Choroid plexus epithelial cell (primary cell): Measurements from ENCODE around the gene EEF1B2.
"Not testable (repeated sequence)": the region's sequence is repeated elsewhere in the genome, so short reads cannot be mapped to it uniquely, and the experiment has no call there.

ENCODE experiments used
- DNase-seq: peaks from one replicate; pipeline ENCODE4 v3.0.0-alpha.2; 2010; ENCODE audit warnings: low read depth
- H3K4me3 ChIP-seq: 2 replicates; pipeline ENCODE4 v1.5.1; 2011; ENCODE audit warnings: low read depth, mild to moderate bottlenecking, control low read depth, low read length, moderate library complexity
- CTCF ChIP-seq: conservative IDR thresholded peaks from 2 replicates; pipeline ENCODE4 v1.5.1; 2011; ENCODE audit warnings: low read depth, mild to moderate bottlenecking, control low read depth, inconsistent platforms, low read length, moderate library complexity

The EEF1B2 gene

GRCh38 chr2:206154197-206154596 lies 5.5 kb upstream of the EEF1B2 start:
- TF ChIP-seq CTCF: peak; percentile 20
- H3K4me3 ChIP-seq: no peak overlapping the region
- DNase-seq: no peak

- not testable (repeated sequence) for DNase-seq, H3K4me3 ChIP-seq
Measured at GRCh38 chr2:206157014-206157413, 2.7 kb upstream of the EEF1B2 start.

- DNase-seq: peak; percentile 37
- no peak for TF ChIP-seq CTCF
- peak overlapping the region; percentile 97 for H3K4me3 ChIP-seq
Measured at GRCh38 chr2:206158563-206159345, 941 bp upstream of the EEF1B2 start.

DNA sequence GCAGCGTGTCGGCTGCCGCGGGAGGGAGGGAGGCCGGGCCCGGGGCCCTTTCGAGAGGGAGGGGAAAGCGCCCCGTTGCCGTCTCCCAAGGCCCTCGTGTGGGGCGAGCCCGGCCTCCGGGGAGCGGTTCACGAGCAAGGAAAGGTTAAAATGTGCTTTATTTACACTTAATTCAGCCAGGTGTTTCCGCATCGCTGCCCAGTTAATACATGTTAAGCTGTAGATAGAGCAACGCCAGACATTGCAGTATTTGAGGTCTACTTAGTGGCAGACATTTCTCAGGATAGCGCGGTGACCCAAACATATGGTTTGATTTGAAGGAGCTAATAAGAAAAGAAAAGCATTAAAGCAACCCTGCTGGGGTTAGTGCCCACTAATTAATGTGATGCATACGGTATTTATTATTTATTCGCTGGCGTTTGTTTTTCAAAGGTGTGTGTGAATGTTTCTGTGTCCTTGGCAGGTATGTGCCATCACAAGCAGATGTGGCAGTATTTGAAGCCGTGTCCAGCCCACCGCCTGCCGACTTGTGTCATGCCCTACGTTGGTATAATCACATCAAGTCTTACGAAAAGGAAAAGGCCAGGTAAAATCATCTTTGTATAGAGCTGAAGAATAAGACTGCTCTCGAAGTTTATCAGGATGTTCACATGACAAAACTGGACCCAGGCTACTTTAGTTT lies 571 bp downstream of the EEF1B2 start:
- TF ChIP-seq CTCF: no peak
- peak overlapping the region; percentile 97 for H3K4me3 ChIP-seq
- DNase-seq: peak; percentile 53

- peak overlapping the region; percentile 97 for H3K4me3 ChIP-seq
- DNase-seq: no peak
- no peak for TF ChIP-seq CTCF
Measured at GRCh38 chr2:206160807-206161179, 1.1 kb downstream of the EEF1B2 start.

DNA sequence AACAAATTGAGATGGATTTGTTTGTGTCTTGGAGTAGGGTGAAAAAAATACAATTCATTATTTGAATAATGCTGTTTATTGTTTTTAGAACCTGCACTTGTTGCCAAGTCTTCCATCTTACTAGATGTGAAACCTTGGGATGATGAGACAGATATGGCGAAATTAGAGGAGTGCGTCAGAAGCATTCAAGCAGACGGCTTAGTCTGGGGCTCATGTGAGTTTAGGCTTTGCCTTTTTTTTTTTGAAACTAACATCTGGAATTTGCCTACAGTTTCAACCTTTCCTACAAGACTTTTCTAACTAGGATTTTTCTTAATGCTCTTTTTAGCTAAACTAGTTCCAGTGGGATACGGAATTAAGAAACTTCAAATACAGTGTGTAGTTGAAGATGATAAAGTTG lies 2.7 kb downstream of the EEF1B2 start:
- not testable (repeated sequence) for H3K4me3 ChIP-seq
- DNase-seq: peak; percentile 12

GRCh38 chr2:206163251-206163880 lies 3.7 kb downstream of the EEF1B2 start:
- TF ChIP-seq CTCF: no peak
- no peak overlapping the region for H3K4me3 ChIP-seq
- no peak for DNase-seq
